ENCODE results near the gene WDR62. TPM values are rescaled to one million over a fixed set of nuclear protein-coding genes. Genes with fewer than 3 reads are reported as not detected.

Gene WDR62
- total and polyA plus RNA-seq, 4 donors, result 0.86 to 2.2 (median 1.7) TPM

DNA sequence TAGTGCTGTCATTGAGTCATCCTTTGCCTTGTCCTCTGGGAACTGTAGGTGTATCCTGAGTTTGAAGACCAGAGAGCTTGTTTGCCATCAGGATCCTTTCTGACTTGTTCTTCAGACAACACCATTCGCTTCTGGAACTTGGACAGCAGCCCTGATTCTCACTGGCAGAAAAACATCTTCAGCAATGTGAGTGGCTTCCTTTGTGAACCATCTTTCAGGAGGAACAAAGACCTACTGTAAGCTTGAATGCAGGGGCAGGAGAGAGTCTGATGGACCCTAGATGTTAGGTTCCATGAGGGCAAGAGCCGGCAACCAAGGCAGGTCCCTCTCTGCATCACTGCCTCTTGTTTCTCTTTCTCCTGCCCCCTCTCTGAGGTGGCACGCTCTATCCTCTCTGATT, 26.7 kb downstream of the WDR62 start:
- no peak overlapping the region for H3K27ac ChIP-seq (ENCODE audit: low read depth in 1 of 2, low read length in 1 of 2)
- ATAC-seq (ENCODE audit: insufficient read depth, low FRiP score) (no peak), DNase-seq (no peak)
- TF ChIP-seq CTCF (IDR thresholded peaks at IDR 0.05; ENCODE audit: control extremely low read depth, extremely low read depth), result no peak
- peaks cover 0 to 6% (median 4%) of the 10 kb centered on the region in 4 donors for H3K36me3 ChIP-seq (ENCODE audit: control insufficient read depth in 4 of 4, insufficient read depth in 4 of 4, low read length in 4 of 4)
- WGBS, 2 donors, result 96 to 97% methylated on average over 3 of the region's 3 CpGs
- no peaks in the 10 kb centered on the region for H3K27me3 ChIP-seq (ENCODE audit: control insufficient read depth in 3 of 3, insufficient read depth in 3 of 3, low read length in 2 of 3)
- H3K4me1 ChIP-seq (ENCODE audit: control insufficient read depth in 5 of 5, insufficient read depth in 5 of 5, low read length in 5 of 5), result no peaks in the 10 kb centered on the region
- H3K9me3 ChIP-seq (ENCODE audit: control insufficient read depth in 4 of 4, insufficient read depth in 3 of 4, low read length in 3 of 4), result peaks cover 0 to 2% (median 0%) of the 10 kb centered on the region in 4 donors
- H3K9ac ChIP-seq (ENCODE audit: insufficient read depth in 1 of 2, low read length in 2 of 2), result no peak overlapping the region
- no peak overlapping the region for H3K4me3 ChIP-seq

DNA sequence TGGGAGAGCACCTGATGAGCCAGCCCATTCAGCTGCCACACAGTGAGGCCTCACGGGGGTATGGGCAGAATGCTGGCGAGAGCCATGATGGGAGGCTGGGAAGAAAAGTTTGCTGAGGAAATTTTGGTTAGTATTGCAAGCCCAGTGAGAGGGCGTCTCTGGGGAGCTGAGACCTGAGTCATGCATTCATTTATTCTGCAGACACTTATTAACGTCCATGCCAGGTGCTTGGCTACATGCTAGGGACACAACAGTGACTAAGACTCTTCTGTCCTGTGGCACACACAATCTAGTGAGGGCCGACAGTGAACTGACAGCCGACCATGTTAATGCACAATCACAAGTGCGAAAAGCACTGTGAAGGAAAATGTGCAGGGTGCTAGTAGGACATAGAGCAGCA, 27.2 kb downstream of the WDR62 start:
- 95 to 96% methylated on average over 7 of the region's 7 CpGs for WGBS, 2 donors
- Histone ChIP-seq H3K36me3 (ENCODE audit: control insufficient read depth in 4 of 4, insufficient read depth in 4 of 4, low read length in 4 of 4) (peaks cover 0 to 6% (median 4%) of the 10 kb centered on the region in 4 donors), H3K27me3 (ENCODE audit: control insufficient read depth in 3 of 3, insufficient read depth in 3 of 3, low read length in 2 of 3) (no peaks in the 10 kb centered on the region), H3K9ac (ENCODE audit: insufficient read depth in 1 of 2, low read length in 2 of 2) (no peak overlapping the region), H3K4me3 (no peak overlapping the region), H3K9me3 (ENCODE audit: control insufficient read depth in 4 of 4, insufficient read depth in 3 of 4, low read length in 3 of 4) (peaks cover 0 to 2% (median 0%) of the 10 kb centered on the region in 4 donors), H3K4me1 (ENCODE audit: control insufficient read depth in 5 of 5, insufficient read depth in 5 of 5, low read length in 5 of 5) (no peaks in the 10 kb centered on the region), H3K27ac (ENCODE audit: low read depth in 1 of 2, low read length in 1 of 2) (no peak overlapping the region)
- TF ChIP-seq CTCF (IDR thresholded peaks at IDR 0.05; ENCODE audit: control extremely low read depth, extremely low read depth), result no peak
- no peak for ATAC-seq (ENCODE audit: insufficient read depth, low FRiP score)
- DNase-seq, result no peak

DNA sequence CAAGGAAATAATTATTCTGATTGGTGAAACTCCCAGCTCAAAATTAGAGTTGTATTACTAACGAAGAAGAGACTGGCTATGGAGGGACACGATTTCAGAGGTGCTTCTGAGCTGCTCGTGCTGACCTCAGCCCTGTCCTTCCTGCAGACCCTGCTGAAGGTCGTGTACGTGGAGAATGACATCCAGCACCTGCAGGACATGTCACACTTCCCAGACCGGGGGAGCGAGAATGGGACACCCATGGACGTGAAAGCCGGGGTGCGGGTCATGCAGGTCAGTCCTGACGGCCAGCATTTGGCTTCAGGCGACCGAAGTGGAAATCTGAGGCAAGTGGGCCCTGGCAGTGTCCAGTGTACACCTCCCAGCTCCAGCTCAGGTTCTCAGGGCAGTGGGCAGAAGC, 28.2 kb downstream of the WDR62 start:
- DNase-seq, result no peak
- Histone ChIP-seq H3K27ac (ENCODE audit: low read depth in 1 of 2, low read length in 1 of 2) (no peak overlapping the region), H3K4me1 (ENCODE audit: control insufficient read depth in 5 of 5, insufficient read depth in 5 of 5, low read length in 5 of 5) (no peaks in the 10 kb centered on the region), H3K4me3 (no peak overlapping the region), H3K27me3 (ENCODE audit: control insufficient read depth in 3 of 3, insufficient read depth in 3 of 3, low read length in 2 of 3) (no peaks in the 10 kb centered on the region), H3K9ac (ENCODE audit: insufficient read depth in 1 of 2, low read length in 2 of 2) (no peak overlapping the region), H3K36me3 (ENCODE audit: control insufficient read depth in 4 of 4, insufficient read depth in 4 of 4, low read length in 4 of 4) (peaks cover 0 to 6% (median 4%) of the 10 kb centered on the region in 4 donors), H3K9me3 (ENCODE audit: control insufficient read depth in 4 of 4, insufficient read depth in 3 of 4, low read length in 3 of 4) (peaks cover 0 to 2% (median 0%) of the 10 kb centered on the region in 4 donors)
- no peak for TF ChIP-seq CTCF (IDR thresholded peaks at IDR 0.05; ENCODE audit: control extremely low read depth, extremely low read depth)
- 91 to 95% methylated on average over 13 of the region's 13 CpGs for WGBS, 2 donors
- no peak for ATAC-seq (ENCODE audit: insufficient read depth, low FRiP score)
